HepG2 (cell line): ENCODE measurements around the gene CTNNA2. TPM values are rescaled to one million over a fixed set of nuclear protein-coding genes. Genes with fewer than 3 reads are reported as not detected.

Source experiments
- ATAC-seq: fragments of 200-7000 bp; cut with Tn5 transposase; 3 replicates; pipeline ENCODE4 v1.9.1; 2020; ENCODE audit warnings: mild to moderate bottlenecking, moderate library complexity
- BruUV-seq: library from RNA; stranded (reverse); fragments of 400-500 nt; replicated peaks from 2 replicates; lab custom pipeline; 2021; lab: Mats Ljungman, UMichigan
- CTCF ChIA-PET: fragments of 300-600 bp; formaldehyde crosslinking; extraction: SDS; loops from one replicate; lab custom pipeline; 2021; ENCODE audit warnings: low total read pairs, inconsistent platforms, low intra/inter-chr PET ratio; lab: Yijun Ruan, JAX
- POLR2A ChIA-PET: fragments of 350-600 bp; sonication (Branson Sonifier 250); formaldehyde crosslinking; loops from one replicate; lab custom pipeline; 2020; ENCODE audit warnings: antibody characterized with exemption, inconsistent platforms; lab: Yijun Ruan, JAX
- DNase-seq: peaks from one replicate; pipeline ENCODE4 v3.0.0-alpha.2; 2015; ENCODE audit warnings: low spot score
- FAIRE-seq: peaks from 3 replicates; lab custom pipeline; 2011; peaks lifted over from hg19 to GRCh38; lab: Jason Lieb, UNC
- H2AFZ ChIP-seq: one replicate; pipeline ENCODE4 v1.6.1; 2011; ENCODE audit warnings: low read length, inconsistent platforms
- H3K27ac ChIP-seq: fragments of 300-600 bp; 3 replicates; pipeline ENCODE4 v1.8.0; 2011; ENCODE audit warnings: mixed run types, mild to moderate bottlenecking, mixed read lengths, low read length, inconsistent platforms; ENCODE audit not compliant: insufficient read depth; ENCODE audit errors: extremely low read length
- H3K27me3 ChIP-seq, 2 experiments: fragments of 200-600 bp in 1 of 2; 2 replicates in 1 of 2; 3 replicates in 1 of 2; pipeline versions ENCODE4 v1.6.0 to v1.8.0; 2011; ENCODE audit warnings: low read length in 2 of 2, mild to moderate bottlenecking in 2 of 2, moderate library complexity in 2 of 2, inconsistent platforms in 1 of 2; ENCODE audit not compliant: insufficient read depth in 2 of 2, control insufficient read depth in 1 of 2
- H3K36me3 ChIP-seq, 2 experiments: fragments of 200-600 bp in 1 of 2; replicated peaks in 1 of 2; 2 replicates in 1 of 2; 3 replicates in 1 of 2; pipeline versions ENCODE4 v1.5.1 to v1.8.0; 2011; ENCODE audit warnings: low read length in 2 of 2, inconsistent platforms in 1 of 2; ENCODE audit not compliant: insufficient read depth in 2 of 2, control insufficient read depth in 1 of 2
- H3K4me1 ChIP-seq: 2 replicates; pipeline ENCODE4 v1.5.1; 2012; ENCODE audit warnings: low read length, inconsistent platforms; ENCODE audit not compliant: insufficient read depth
- H3K4me2 ChIP-seq: 2 replicates; pipeline ENCODE4 v1.6.0; 2011; ENCODE audit warnings: low read depth, low read length, inconsistent platforms
- H3K4me3 ChIP-seq, 3 experiments: fragments of 200-600 bp in 1 of 3; sonication (generic), shearing (Covaris generic) in 1 of 3; replicated peaks in 1 of 3; 2 replicates each; pipeline ENCODE4 v1.5.1; 2011 to 2016; ENCODE audit warnings: low read length in 3 of 3, inconsistent platforms in 2 of 3, low read depth in 2 of 3, mild to moderate bottlenecking in 2 of 3, control low read depth in 1 of 3, mixed read lengths in 1 of 3; ENCODE audit not compliant: insufficient read depth in 1 of 3
- H3K79me2 ChIP-seq: one replicate; pipeline ENCODE4 v1.6.1; 2011; ENCODE audit warnings: low read length, inconsistent platforms; ENCODE audit not compliant: insufficient read depth
- H3K9ac ChIP-seq: 2 replicates; pipeline ENCODE4 v1.6.0; 2011; ENCODE audit warnings: mild to moderate bottlenecking, low read depth, low read length, inconsistent platforms; ENCODE audit not compliant: insufficient read depth
- H3K9me3 ChIP-seq: 2 replicates; pipeline ENCODE4 v1.5.1; 2012; ENCODE audit warnings: mild to moderate bottlenecking, low read length
- H4K20me1 ChIP-seq: 2 replicates; pipeline ENCODE4 v1.6.0; 2011; ENCODE audit warnings: inconsistent platforms, mild to moderate bottlenecking, low read length, moderate library complexity; ENCODE audit not compliant: insufficient read depth
- GMEB1 ChIP-seq: sonication (generic); formaldehyde crosslinking; IDR thresholded peaks from 2 replicates; pipeline ENCODE4 v1.5.1; 2020; ENCODE audit warnings: missing genetic modification reagents, mild to moderate bottlenecking, borderline replicate concordance
- HES4 ChIP-seq: sonication (generic); formaldehyde crosslinking; IDR thresholded peaks from 2 replicates; pipeline ENCODE4 v1.9.0; 2021; ENCODE audit warnings: mild to moderate bottlenecking, missing genetic modification reagents, borderline replicate concordance
- SMC3 ChIP-seq: IDR thresholded peaks from 2 replicates; pipeline ENCODE4 v1.6.1; 2011; ENCODE audit warnings: low read length, improper control_type of control experiment
- ZFY ChIP-seq: sonication (generic); formaldehyde crosslinking; IDR thresholded peaks from 2 replicates; pipeline ENCODE4 v1.4.0; 2020; ENCODE audit warnings: missing genetic modification reagents
- ZNF678 ChIP-seq: sonication (generic); formaldehyde crosslinking; IDR thresholded peaks from 2 replicates; pipeline ENCODE4 v1.4.0; 2020; ENCODE audit warnings: mild to moderate bottlenecking, missing genetic modification reagents
- ZNF746 ChIP-seq: sonication (generic); formaldehyde crosslinking; IDR thresholded peaks from 2 replicates; pipeline ENCODE4 v1.8.0; 2022; ENCODE audit warnings: mild to moderate bottlenecking, missing genetic modification reagents
- ZNF768 ChIP-seq: sonication (generic); formaldehyde crosslinking; IDR thresholded peaks from 2 replicates; pipeline ENCODE4 v1.4.0; 2020; ENCODE audit warnings: missing genetic modification reagents
- WGBS: methylation state at CpG from one replicate; pipeline ENCODE4 v1.1.6; 2017; ENCODE audit warnings: low lambda C conversion rate; 5-methylcytosine and 5-hydroxymethylcytosine counted together
- in situ Hi-C: cut with HindIII; loops from 2 replicates; pipeline ENCODE4 v1.10.0; 2017; ENCODE audit warnings: low pct_unique_long_range_greater_than_20kb; ENCODE audit not compliant: extremely low pct_ligation_motif_present
- intact Hi-C: fragments of 100-400 bp; cut with micrococcal nuclease; formaldehyde crosslinking; loops from one replicate; pipeline ENCODE4 v1.10.0; 2022; ENCODE audit not compliant: unreplicated experiment
- polyA plus RNA-seq, 8 experiments: library from polyadenylated mRNA; depleted of rRNA in 3 of 8; stranded (reverse) in 7 of 8; unstranded in 1 of 8; fragments of >200 nt; fragmentation: Illumina TruSeq in 4 of 8; extraction: Trizol in 4 of 8; gene quantifications; 2 replicates each; pipeline versions ENCODE4 v1.2.1 to v1.2.3, GENCODE V29; 2011 to 2016; ENCODE audit warnings: low read depth in 4 of 8, missing spikeins in 1 of 8, mixed read lengths in 1 of 8; ENCODE audit not compliant: insufficient read depth in 1 of 8
- total RNA-seq, 5 experiments: library from RNA; depleted of rRNA; stranded (reverse); fragments of >200 nt; fragmentation: Illumina TruSeq; extraction: Trizol; gene quantifications; 2 replicates each; pipeline ENCODE4 v1.2.3, GENCODE V29; 2016; ENCODE audit warnings: low read depth in 1 of 5
- TF ChIP-seq, protein P1 (sequence below): sonication (generic); formaldehyde crosslinking; IDR thresholded peaks from 2 replicates; pipeline ENCODE4 v1.8.0; 2022; ENCODE audit warnings: mild to moderate bottlenecking, missing genetic modification reagents, moderate library complexity

Gene CTNNA2
- total and polyA plus RNA-seq, 2 of the 13 experiments (the other 11 are each of a cell fraction or from before 2014, with no cell fraction given): not detected

GRCh38 chr2:80040226-80040625 lies 527.4 kb downstream of the CTNNA2 start:
- no peak overlapping the region for H3K4me2 ChIP-seq
- H4K20me1 ChIP-seq: no peaks in the 10 kb centered on the region
- H3K9ac ChIP-seq: no peak overlapping the region
- no peaks in the 10 kb centered on the region for H3K79me2 ChIP-seq
- ChIA-PET POLR2A (no interaction called here), CTCF (no interaction called here)
- H3K9me3 ChIP-seq: no peaks in the 10 kb centered on the region
- H3K27me3 ChIP-seq: no peaks in the 10 kb centered on the region
- WGBS: 41% methylated on average over 2 of the region's 2 CpGs
- FAIRE-seq: no peak
- H3K27ac ChIP-seq: no peak overlapping the region
- BruUV-seq: no TSS peak
- H3K4me3 ChIP-seq: no peak overlapping the region
- H3K4me1 ChIP-seq: no peaks in the 10 kb centered on the region
- no peak for ATAC-seq
- intact Hi-C loops: loop anchor here (5.0 kb wide), 1 partner anchor 1342 kb away; no protein-coding TSS in a partner anchor
- in situ Hi-C loops: no loop called here
- no peaks in the 10 kb centered on the region for H3K36me3 ChIP-seq
- no peak overlapping the region for H2AFZ ChIP-seq
- DNase-seq: no peak
- TF ChIP-seq SMC3 (no peak), ZNF746 (CRISPR knock-in tag) (no peak), HES4 (CRISPR knock-in tag) (no peak), ZFY (no peak), ZNF768 (CRISPR knock-in tag) (peak; percentile 51; the same call in 1 of the 2 replicates), ZNF678 (CRISPR knock-in tag) (no peak)
- TF ChIP-seq, protein P1, sequence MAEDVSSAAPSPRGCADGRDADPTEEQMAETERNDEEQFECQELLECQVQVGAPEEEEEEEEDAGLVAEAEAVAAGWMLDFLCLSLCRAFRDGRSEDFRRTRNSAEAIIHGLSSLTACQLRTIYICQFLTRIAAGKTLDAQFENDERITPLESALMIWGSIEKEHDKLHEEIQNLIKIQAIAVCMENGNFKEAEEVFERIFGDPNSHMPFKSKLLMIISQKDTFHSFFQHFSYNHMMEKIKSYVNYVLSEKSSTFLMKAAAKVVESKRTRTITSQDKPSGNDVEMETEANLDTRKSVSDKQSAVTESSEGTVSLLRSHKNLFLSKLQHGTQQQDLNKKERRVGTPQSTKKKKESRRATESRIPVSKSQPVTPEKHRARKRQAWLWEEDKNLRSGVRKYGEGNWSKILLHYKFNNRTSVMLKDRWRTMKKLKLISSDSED (CRISPR knock-in tag): no peak

GRCh38 chr2:80042635-80043034 lies 529.8 kb downstream of the CTNNA2 start:
- intact Hi-C loops: loop anchor here (5.0 kb wide), 1 partner anchor 1340 kb away; no protein-coding TSS in a partner anchor
- no peak for TF ChIP-seq GMEB1
- ChIA-PET POLR2A (no interaction called here), CTCF (no interaction called here)
- ATAC-seq: no peak
- Histone ChIP-seq H3K27me3 (no peaks in the 10 kb centered on the region), H3K4me3 (no peak overlapping the region), H3K4me1 (no peaks in the 10 kb centered on the region), H2AFZ (no peak overlapping the region), H3K27ac (no peak overlapping the region), H3K36me3 (no peaks in the 10 kb centered on the region), H3K9ac (no peak overlapping the region), H3K4me2 (no peak overlapping the region), H3K79me2 (no peaks in the 10 kb centered on the region), H4K20me1 (no peaks in the 10 kb centered on the region), H3K9me3 (no peaks in the 10 kb centered on the region)
- no peak for FAIRE-seq
- DNase-seq: no peak
- in situ Hi-C loops: no loop called here
- WGBS: 9% methylated on average over 2 of the region's 2 CpGs
- no TSS peak for BruUV-seq
